Measurements from ENCODE around the gene ATG16L1. TPM values are rescaled to one million over a fixed set of nuclear protein-coding genes. Genes with fewer than 3 reads are reported as not detected.

ATG16L1 gene
- total RNA-seq, 4 donors from 2014 or later = 24.7 to 40.3 (median 30.2) TPM

DNA sequence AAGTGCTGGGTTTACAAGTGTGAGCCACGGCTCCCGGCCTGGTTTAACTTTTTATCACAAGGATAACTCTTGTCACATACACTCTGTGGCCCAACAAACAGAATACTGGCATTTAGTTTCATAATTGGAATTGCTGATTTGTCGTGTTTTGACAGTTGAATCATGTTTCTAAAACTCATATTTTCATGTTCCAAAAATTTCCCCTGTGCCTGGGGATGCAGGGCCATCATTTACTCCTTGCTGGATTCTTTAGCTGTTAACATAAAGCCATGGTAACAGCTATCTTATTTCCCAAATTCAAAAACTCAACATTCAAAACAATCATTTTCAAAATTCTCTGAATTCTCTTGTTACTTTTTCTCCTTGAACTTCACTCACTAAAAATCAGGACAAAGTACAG lies 16.5 kb upstream of the ATG16L1 start:
- no peak for DNase-seq (ENCODE audit: extremely low spot score)
- H3K27me3 ChIP-seq = no peaks in the 10 kb centered on the region
- WGBS = 86% methylated on average over 3 of the region's 3 CpGs
- H3K4me1 ChIP-seq = no peaks in the 10 kb centered on the region
- TF ChIP-seq POLR2A (IDR thresholded peaks at IDR 0.05; ENCODE audit: low read depth) = no peak
- no peak for TF ChIP-seq POLR2AphosphoS5 (IDR thresholded peaks at IDR 0.05)
- TF ChIP-seq, protein P1, sequence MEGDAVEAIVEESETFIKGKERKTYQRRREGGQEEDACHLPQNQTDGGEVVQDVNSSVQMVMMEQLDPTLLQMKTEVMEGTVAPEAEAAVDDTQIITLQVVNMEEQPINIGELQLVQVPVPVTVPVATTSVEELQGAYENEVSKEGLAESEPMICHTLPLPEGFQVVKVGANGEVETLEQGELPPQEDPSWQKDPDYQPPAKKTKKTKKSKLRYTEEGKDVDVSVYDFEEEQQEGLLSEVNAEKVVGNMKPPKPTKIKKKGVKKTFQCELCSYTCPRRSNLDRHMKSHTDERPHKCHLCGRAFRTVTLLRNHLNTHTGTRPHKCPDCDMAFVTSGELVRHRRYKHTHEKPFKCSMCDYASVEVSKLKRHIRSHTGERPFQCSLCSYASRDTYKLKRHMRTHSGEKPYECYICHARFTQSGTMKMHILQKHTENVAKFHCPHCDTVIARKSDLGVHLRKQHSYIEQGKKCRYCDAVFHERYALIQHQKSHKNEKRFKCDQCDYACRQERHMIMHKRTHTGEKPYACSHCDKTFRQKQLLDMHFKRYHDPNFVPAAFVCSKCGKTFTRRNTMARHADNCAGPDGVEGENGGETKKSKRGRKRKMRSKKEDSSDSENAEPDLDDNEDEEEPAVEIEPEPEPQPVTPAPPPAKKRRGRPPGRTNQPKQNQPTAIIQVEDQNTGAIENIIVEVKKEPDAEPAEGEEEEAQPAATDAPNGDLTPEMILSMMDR (IDR thresholded peaks at IDR 0.05) = no peak
- TF ChIP-seq EP300 (IDR thresholded peaks at IDR 0.05) = no peak
- no peaks in the 10 kb centered on the region for H3K36me3 ChIP-seq
- intact Hi-C loops (cut with DNase I) = no loop called here
- H3K27ac ChIP-seq (replicated peaks in 1 of 4) = no peak overlapping the region
- H3K4me3 ChIP-seq = no peak overlapping the region
- no peaks in the 10 kb centered on the region for H3K9me3 ChIP-seq

DNA sequence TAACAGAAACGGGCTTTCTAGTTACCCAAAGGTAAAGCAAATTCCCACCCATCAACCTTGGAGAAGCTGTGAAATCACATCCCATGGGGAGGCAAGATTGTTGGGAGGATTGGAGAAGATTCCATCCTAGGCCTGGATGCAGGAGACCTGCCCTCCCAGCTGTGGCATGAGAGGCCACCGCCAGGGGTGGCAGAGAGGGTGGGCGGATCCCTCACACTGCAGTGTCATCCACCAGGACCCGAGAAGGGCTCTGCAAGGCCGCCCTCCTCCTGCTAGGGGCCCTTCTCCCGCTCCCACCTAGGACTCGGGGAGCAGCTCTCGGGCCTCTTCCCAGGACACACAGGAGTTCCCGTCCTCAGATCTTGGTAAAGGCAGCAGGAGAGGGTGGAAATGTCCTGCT lies 15.5 kb upstream of the ATG16L1 start:
- WGBS = 85% methylated on average over 4 of the region's 9 CpGs
- Histone ChIP-seq H3K4me1 (no peaks in the 10 kb centered on the region), H3K4me3 (no peak overlapping the region), H3K27ac (replicated peaks in 1 of 4) (no peak overlapping the region), H3K27me3 (no peaks in the 10 kb centered on the region), H3K36me3 (no peaks in the 10 kb centered on the region), H3K9me3 (no peaks in the 10 kb centered on the region)
- DNase-seq (ENCODE audit: extremely low spot score) = no peak
- intact Hi-C loops (cut with DNase I) = no loop called here
- TF ChIP-seq, protein P1 (IDR thresholded peaks at IDR 0.05) = no peak
- no peak for TF ChIP-seq POLR2A (IDR thresholded peaks at IDR 0.05; ENCODE audit: low read depth)
- no peak for TF ChIP-seq POLR2AphosphoS5 (IDR thresholded peaks at IDR 0.05)
- no peak for TF ChIP-seq EP300 (IDR thresholded peaks at IDR 0.05)

GRCh38 chr2:233236820-233237589 lies 14.5 kb upstream of the ATG16L1 start:
- no peak for TF ChIP-seq POLR2A (IDR thresholded peaks at IDR 0.05; ENCODE audit: low read depth)
- TF ChIP-seq, protein P1 (IDR thresholded peaks at IDR 0.05) = no peak
- no peak for TF ChIP-seq EP300 (IDR thresholded peaks at IDR 0.05)
- no peak for TF ChIP-seq POLR2AphosphoS5 (IDR thresholded peaks at IDR 0.05)
- no peak for DNase-seq (ENCODE audit: extremely low spot score)
- 84% methylated on average over 5 of the region's 7 CpGs for WGBS

GRCh38 chr2:233240897-233241296 lies 10.6 kb upstream of the ATG16L1 start:
- TF ChIP-seq, protein P1 (IDR thresholded peaks at IDR 0.05) = no peak
- TF ChIP-seq POLR2AphosphoS5 (IDR thresholded peaks at IDR 0.05) (no peak), EP300 (IDR thresholded peaks at IDR 0.05) (no peak), POLR2A (IDR thresholded peaks at IDR 0.05; ENCODE audit: low read depth) (no peak)
- H3K9me3 ChIP-seq = no peaks in the 10 kb centered on the region
- DNase-seq (ENCODE audit: extremely low spot score) = no peak
- 80% methylated on average over 2 of the region's 2 CpGs for WGBS
- no peaks in the 10 kb centered on the region for H3K36me3 ChIP-seq
- no peak overlapping the region for H3K4me3 ChIP-seq
- no peaks in the 10 kb centered on the region for H3K4me1 ChIP-seq
- intact Hi-C loops (cut with DNase I) = no loop called here
- H3K27me3 ChIP-seq = no peaks in the 10 kb centered on the region
- H3K27ac ChIP-seq (replicated peaks in 1 of 4) = no peak overlapping the region

More at GRCh38 chr2:233236820-233237589, 14.5 kb upstream of the ATG16L1 start:
- no peaks in the 10 kb centered on the region for H3K4me1 ChIP-seq
- intact Hi-C loops (cut with DNase I) = no loop called here
- no peaks in the 10 kb centered on the region for H3K27me3 ChIP-seq
- H3K27ac ChIP-seq (replicated peaks in 1 of 4) = no peak overlapping the region
- H3K9me3 ChIP-seq = no peaks in the 10 kb centered on the region
- H3K4me3 ChIP-seq = no peak overlapping the region
- H3K36me3 ChIP-seq = no peaks in the 10 kb centered on the region

Data from esophagus muscularis mucosa (tissue), 4 donors.